ENCODE results near the gene KDM5C. TPM values are rescaled to one million over a fixed set of nuclear protein-coding genes. Genes with fewer than 3 reads are reported as not detected.

The KDM5C gene
- total and polyA plus RNA-seq, 2 of the 4 experiments (the other 2 are of a cell fraction): 75.4 to 84.6 TPM

DNA sequence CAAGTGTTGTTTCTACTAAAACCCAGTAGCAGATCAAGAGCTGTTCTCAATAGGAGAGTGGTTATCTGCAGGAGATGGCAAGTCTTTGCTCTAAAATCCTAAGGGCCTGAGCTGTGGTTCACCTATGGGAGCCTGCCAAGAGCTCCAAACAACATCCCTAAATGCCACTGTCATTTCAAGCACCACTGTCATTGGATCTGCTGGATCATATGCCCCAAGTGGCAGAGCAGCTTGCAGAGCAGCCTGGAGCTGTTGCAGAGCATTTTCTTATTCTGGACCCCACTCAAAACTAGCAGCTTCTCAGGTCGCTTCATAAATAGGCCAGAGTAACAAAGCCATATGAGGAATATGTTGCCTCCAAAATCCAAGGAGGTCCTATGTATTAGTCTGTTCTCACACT, 71.4 kb downstream of the KDM5C start:
- no peaks in the 10 kb centered on the region for H3K36me3 ChIP-seq (ENCODE audit: control insufficient read depth, insufficient read depth, low read length)
- H3K18ac ChIP-seq (ENCODE audit: low read depth, low read length): no peak overlapping the region
- intact Hi-C loops (cut with micrococcal nuclease): no loop called here
- ATAC-seq (ENCODE audit: low read depth) (no peak), DNase-seq (no peak)
- H2BK20ac ChIP-seq (ENCODE audit: low read depth, low read length): no peak overlapping the region
- no peaks in the 10 kb centered on the region for H3K9me1 ChIP-seq (ENCODE audit: insufficient read depth, low read length)
- H4K20me1 ChIP-seq (ENCODE audit: insufficient read depth, low read length): no peaks in the 10 kb centered on the region
- in situ Hi-C loops (cut with MboI; ENCODE audit: low sequenced_read_pairs): no loop called here
- H2BK120ac ChIP-seq (ENCODE audit: low read depth, low read length): no peak overlapping the region
- POLR2A ChIA-PET (ENCODE audit: unreplicated experiment): interaction anchor here (0.6 kb wide), 1 partner anchor 19 kb away, joined by 3 read pairs; no protein-coding TSS in a partner anchor
- H3K4ac ChIP-seq (ENCODE audit: low read depth, low read length): no peak overlapping the region
- no peak overlapping the region for H3K56ac ChIP-seq (ENCODE audit: extremely low read depth, insufficient read depth, low read length)
- no peaks in the 10 kb centered on the region for H3K4me1 ChIP-seq (ENCODE audit: control insufficient read depth, insufficient read depth, low read length)
- no peak overlapping the region for H4K8ac ChIP-seq (ENCODE audit: low read depth in 2 of 2, low read length in 2 of 2)
- CTCF ChIA-PET: no interaction called here
- H3K27me3 ChIP-seq (ENCODE audit: control insufficient read depth, insufficient read depth, low read length): peaks cover 3% of the 10 kb centered on the region; the same call in 1 of the 2 replicates
- dilution Hi-C loops (cut with HindIII; ENCODE audit: low sequenced_read_pairs, unreplicated experiment): no loop called here
- no peak overlapping the region for H2AFZ ChIP-seq (replicated peaks; ENCODE audit: low read length, poor library complexity)
- H3K23ac ChIP-seq (ENCODE audit: low read depth, low read length): no peak overlapping the region
- H2AK9ac ChIP-seq (replicated peaks; ENCODE audit: low read depth, low read length, poor library complexity): no peak overlapping the region
- no peak overlapping the region for H2AK5ac ChIP-seq (ENCODE audit: low read depth, low read length)
- no peak overlapping the region for H3K9ac ChIP-seq (ENCODE audit: low read depth, low read length)
- H3K4me3 ChIP-seq (ENCODE audit: insufficient read depth, low read depth, low read length): no peak overlapping the region
- no peaks in the 10 kb centered on the region for H3K79me1 ChIP-seq (ENCODE audit: low read depth in 1 of 2, low read length in 2 of 2)
- H4K91ac ChIP-seq (ENCODE audit: insufficient read depth, low read depth, low read length): no peak overlapping the region
- H3K27ac ChIP-seq (ENCODE audit: insufficient read depth, low read length): no peak overlapping the region
- H3K14ac ChIP-seq (replicated peaks; ENCODE audit: low read depth, low read length): no peak overlapping the region
- no peak overlapping the region for H2BK5ac ChIP-seq (ENCODE audit: low read depth, low read length, poor library complexity, severe bottlenecking)
- H4K5ac ChIP-seq (ENCODE audit: low read depth, low read length): no peak overlapping the region
- TF ChIP-seq BHLHE40 (IDR thresholded peaks at IDR 0.05; ENCODE audit: low read depth, low read length) (no peak), NFE2L2 (IDR thresholded peaks at IDR 0.05; ENCODE audit: low read depth, low read length) (no peak), POLR2A (IDR thresholded peaks at IDR 0.05; ENCODE audit: low read depth, low read length) (no peak), RAD21 (IDR thresholded peaks at IDR 0.05; ENCODE audit: low read length) (no peak)
- no TSS peak for BruUV-seq (replicated peaks)
- H2BK15ac ChIP-seq (ENCODE audit: low read depth, low read length): no peak overlapping the region
- no CpG with 5 or more reads among the region's 1 CpG for WGBS, 2 experiments (ENCODE audit: extremely low coverage in 2 of 2, insufficient read length in 1 of 2)
- H3K9me3 ChIP-seq (ENCODE audit: control insufficient read depth, insufficient read depth, low read length): no peaks in the 10 kb centered on the region
- no peak overlapping the region for H3K4me2 ChIP-seq (ENCODE audit: low read depth, low read length)

Small RNA genes within 50 kb of the gene (microRNA-seq; reads per million reads assigned to microRNA genes)
- gene AL139396.1 (ENCODE audit: insufficient read depth, insufficient read length): not detected
- gene MIR6894 (ENCODE audit: insufficient read depth in 1 of 2, insufficient read length in 1 of 2, unreplicated experiment in 1 of 2): 0.37 to 14.5 reads per million in 2 experiments
- gene MIR6895 (ENCODE audit: insufficient read depth in 1 of 2, insufficient read length in 1 of 2, unreplicated experiment in 1 of 2): 0.73 to 1.0 reads per million in 2 experiments

Small RNA genes within 50 kb of the gene (small RNA-seq; reads per million reads assigned to genes)
- gene AL139396.1: 0 reads per million in 5 experiments
- 0 to 0.04 (median 0) reads per million in 5 experiments for gene MIR6894
- gene MIR6895: 0 reads per million in 5 experiments

Other genes with a start within 250 kb of the KDM5C start
- 0.90 and 1.1 TPM in 2 replicates for gene GPR173, start 176.4 kb downstream of the KDM5C start, total RNA-seq (2012; rRNA removed)
- 5.2 and 6.1 TPM in 2 replicates for gene GPR173, start 176.4 kb downstream of the KDM5C start, polyA plus RNA-seq (2012; rRNA removed)
- 19.2 and 20.6 TPM in 2 replicates for gene TSPYL2, start 142.8 kb downstream of the KDM5C start, total RNA-seq (2012; rRNA removed)
- gene TSPYL2, start 142.8 kb downstream of the KDM5C start, polyA plus RNA-seq (2012; rRNA removed): 42.6 and 49.7 TPM in 2 replicates
- gene KANTR, start 131.1 kb downstream of the KDM5C start, total RNA-seq (2012; rRNA removed): 3.6 and 6.3 TPM in 2 replicates
- gene KANTR, start 131.1 kb downstream of the KDM5C start, polyA plus RNA-seq (2012; rRNA removed): 1.3 and 1.6 TPM in 2 replicates
- 2.5 and 3.9 TPM in 2 replicates for gene IQSEC2, start 56.4 kb upstream of the KDM5C start, total RNA-seq (2012; rRNA removed)
- gene IQSEC2, start 56.4 kb upstream of the KDM5C start, polyA plus RNA-seq (2012; rRNA removed): 11.4 and 13.0 TPM in 2 replicates
- gene SMC1A, start 197.4 kb upstream of the KDM5C start, total RNA-seq (2012; rRNA removed): 41.0 and 43.0 TPM in 2 replicates
- gene SMC1A, start 197.4 kb upstream of the KDM5C start, polyA plus RNA-seq (2012; rRNA removed): 34.3 and 35.8 TPM in 2 replicates
- 0.36 and 0.83 TPM in 2 replicates for gene RIBC1, start 197.7 kb upstream of the KDM5C start, total RNA-seq (2012; rRNA removed)
- gene RIBC1, start 197.7 kb upstream of the KDM5C start, polyA plus RNA-seq (2012; rRNA removed): 0.31 and 0.39 TPM in 2 replicates
- 80.5 and 99.8 TPM in 2 replicates for gene HSD17B10, start 209.2 kb upstream of the KDM5C start, total RNA-seq (2012; rRNA removed)
- gene HSD17B10, start 209.2 kb upstream of the KDM5C start, polyA plus RNA-seq (2012; rRNA removed): 118 and 125 TPM in 2 replicates